Kidney epithelial cell (primary cell): ENCODE results near the gene SYT3. TPM values are rescaled to one million over a fixed set of nuclear protein-coding genes. Genes with fewer than 3 reads are reported as not detected.

Experiments used
- DNase-seq: peaks from one replicate; pipeline ENCODE4 v3.0.0-alpha.2; 2010; ENCODE audit warnings: low read depth
- H3K27me3 ChIP-seq: 2 replicates; pipeline ENCODE4 v1.6.0; 2011; ENCODE audit warnings: low read length; ENCODE audit not compliant: control insufficient read depth, insufficient read depth
- H3K36me3 ChIP-seq: 2 replicates; pipeline ENCODE4 v1.5.1; 2011; ENCODE audit warnings: low read length; ENCODE audit not compliant: control insufficient read depth, insufficient read depth
- H3K4me3 ChIP-seq: 2 replicates; pipeline ENCODE4 v1.5.1; 2011; ENCODE audit warnings: low read depth, mild to moderate bottlenecking, control low read depth, low read length
- total RNA-seq: library from RNA; depleted of rRNA; stranded (reverse); fragments of >200 nt; gene quantifications from 2 replicates; pipeline ENCODE4 v1.2.3, GENCODE V29; 2015
- TF ChIP-seq, protein P1 (sequence below): IDR thresholded peaks from 2 replicates; pipeline ENCODE4 v1.5.1; 2011; ENCODE audit warnings: mild to moderate bottlenecking, moderate library complexity, low read length, control low read depth, inconsistent platforms; ENCODE audit not compliant: insufficient read depth, poor library complexity, severe bottlenecking

SYT3 gene
- total RNA-seq, 1 donor from 2014 or later: 0.29 TPM

DNA sequence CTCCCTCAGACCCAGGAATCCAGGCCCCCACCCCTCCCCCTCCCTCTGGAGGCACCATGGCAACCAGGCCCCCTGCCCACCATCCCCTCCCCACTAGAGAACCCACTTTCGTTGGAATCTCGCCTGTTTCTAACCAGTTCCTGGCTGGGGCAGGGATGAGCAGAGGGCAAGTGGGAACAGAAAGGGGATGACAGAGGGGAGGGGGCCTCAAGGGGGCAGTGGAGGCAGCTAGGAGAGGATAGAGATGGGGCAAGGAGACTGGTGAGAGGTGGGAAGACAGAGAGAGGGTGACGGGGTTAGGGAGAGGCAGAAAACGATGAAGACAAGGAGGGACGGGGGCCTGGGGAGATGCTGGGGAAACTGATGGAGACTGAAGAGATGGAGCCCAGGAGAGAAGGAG is 9.0 kb upstream of the SYT3 start:
- H3K36me3 ChIP-seq: no peaks in the 10 kb centered on the region
- no peak for DNase-seq

DNA sequence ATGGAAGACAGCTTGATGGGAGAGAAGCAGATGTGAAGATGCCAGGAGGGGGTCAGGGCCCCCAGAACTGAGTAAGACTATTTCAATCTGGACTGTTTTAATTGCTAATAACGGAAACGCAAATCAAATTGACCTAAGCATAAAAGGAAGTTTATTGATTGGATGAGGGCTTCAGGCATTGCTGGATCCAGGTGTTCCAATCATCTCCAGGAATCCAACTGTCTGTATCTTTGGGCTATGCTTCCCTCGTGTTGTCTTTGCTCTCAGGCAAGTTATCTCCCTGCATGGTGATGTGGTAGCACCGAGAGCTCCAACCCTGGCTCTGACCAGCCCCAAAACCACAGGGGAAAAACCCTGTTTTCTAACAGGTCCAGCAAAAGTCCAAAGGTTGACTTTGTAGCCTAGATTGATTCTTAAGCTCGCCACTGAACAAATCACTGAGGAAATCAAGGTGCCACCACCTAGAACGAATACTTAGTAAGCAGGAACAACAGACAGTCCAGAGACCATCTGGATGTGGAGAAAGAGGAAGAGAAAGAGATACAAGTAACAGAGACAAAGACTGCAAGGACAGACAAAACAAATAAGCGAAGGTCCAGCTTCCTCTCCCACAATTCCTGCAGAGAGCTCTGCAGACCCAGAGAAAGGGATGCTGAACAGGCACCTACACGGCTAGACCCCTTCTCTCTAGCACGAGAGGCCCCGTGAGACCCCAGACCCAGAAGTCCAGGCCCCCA is 8.4 kb upstream of the SYT3 start:
- Histone ChIP-seq H3K27me3 (no peaks in the 10 kb centered on the region), H3K4me3 (no peak overlapping the region), H3K36me3 (no peaks in the 10 kb centered on the region)
- DNase-seq: no peak
- TF ChIP-seq, protein P1, sequence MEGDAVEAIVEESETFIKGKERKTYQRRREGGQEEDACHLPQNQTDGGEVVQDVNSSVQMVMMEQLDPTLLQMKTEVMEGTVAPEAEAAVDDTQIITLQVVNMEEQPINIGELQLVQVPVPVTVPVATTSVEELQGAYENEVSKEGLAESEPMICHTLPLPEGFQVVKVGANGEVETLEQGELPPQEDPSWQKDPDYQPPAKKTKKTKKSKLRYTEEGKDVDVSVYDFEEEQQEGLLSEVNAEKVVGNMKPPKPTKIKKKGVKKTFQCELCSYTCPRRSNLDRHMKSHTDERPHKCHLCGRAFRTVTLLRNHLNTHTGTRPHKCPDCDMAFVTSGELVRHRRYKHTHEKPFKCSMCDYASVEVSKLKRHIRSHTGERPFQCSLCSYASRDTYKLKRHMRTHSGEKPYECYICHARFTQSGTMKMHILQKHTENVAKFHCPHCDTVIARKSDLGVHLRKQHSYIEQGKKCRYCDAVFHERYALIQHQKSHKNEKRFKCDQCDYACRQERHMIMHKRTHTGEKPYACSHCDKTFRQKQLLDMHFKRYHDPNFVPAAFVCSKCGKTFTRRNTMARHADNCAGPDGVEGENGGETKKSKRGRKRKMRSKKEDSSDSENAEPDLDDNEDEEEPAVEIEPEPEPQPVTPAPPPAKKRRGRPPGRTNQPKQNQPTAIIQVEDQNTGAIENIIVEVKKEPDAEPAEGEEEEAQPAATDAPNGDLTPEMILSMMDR: no peak

More for the DNA sequence above, 9.0 kb upstream of the SYT3 start:
- Histone ChIP-seq H3K4me3 (no peak overlapping the region), H3K27me3 (no peaks in the 10 kb centered on the region)
- TF ChIP-seq, protein P1: no peak

DNA sequence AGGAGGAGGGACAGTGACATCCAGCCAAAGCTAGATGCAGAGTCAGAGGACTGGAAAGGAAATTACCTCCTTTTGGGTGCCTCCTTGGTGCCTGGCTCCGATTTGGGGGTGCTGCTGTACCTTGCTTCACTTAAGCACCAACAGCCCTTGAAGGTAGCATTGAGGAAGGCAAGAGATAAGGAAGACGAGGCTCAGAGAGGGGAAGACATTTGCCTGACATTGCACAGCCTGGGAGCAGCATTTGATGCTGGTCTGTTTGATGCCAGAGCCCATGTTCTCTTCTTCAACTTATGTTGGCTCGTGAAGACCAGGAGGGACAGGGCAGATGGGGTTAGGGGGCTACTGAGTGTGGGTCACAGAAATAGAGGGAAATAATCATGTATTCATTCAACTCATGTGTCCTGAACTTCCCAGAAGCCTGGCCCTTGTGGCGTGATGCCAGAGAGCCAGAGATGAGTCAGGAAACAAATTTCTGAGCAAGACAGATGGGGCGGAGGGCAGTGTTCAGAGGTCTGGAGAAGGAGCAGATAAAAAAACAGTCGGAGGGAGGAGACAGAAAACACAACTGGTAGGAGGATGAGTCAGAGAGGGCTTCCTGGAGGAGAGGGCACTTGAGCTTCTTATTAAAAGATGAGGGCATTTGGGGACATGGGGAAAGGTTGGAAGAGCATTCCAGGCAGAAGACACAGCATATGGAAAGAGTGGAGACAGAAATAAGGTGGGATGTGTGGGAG is 6.6 kb upstream of the SYT3 start:
- no peak overlapping the region for H3K4me3 ChIP-seq
- H3K36me3 ChIP-seq: no peaks in the 10 kb centered on the region
- peak; percentile 18 for DNase-seq
- no peaks in the 10 kb centered on the region for H3K27me3 ChIP-seq
- TF ChIP-seq, protein P1: no peak

DNA sequence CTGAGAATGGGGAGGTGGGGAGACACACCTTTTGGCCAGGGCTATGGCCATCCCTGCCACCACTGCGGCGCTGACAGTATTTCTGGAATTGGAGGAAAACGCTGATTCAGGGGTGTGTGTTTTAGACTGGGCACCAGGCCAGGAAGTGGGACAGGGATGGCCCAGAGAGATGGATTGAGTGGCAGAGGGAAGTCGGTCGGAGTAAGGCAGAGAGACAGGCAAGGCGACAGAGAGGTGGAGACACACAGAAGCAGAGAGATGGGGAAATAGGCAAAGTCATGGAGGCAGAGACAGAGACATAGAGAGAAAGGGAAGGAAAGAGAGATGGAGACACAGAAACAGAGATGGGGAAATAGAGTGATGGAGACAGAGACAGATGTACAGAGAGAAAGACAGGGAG is 5.4 kb upstream of the SYT3 start:
- H3K4me3 ChIP-seq: no peak overlapping the region
- TF ChIP-seq, protein P1: no peak
- H3K36me3 ChIP-seq: no peaks in the 10 kb centered on the region
- H3K27me3 ChIP-seq: peaks cover under 1% of the 10 kb centered on the region
- DNase-seq: no peak

DNA sequence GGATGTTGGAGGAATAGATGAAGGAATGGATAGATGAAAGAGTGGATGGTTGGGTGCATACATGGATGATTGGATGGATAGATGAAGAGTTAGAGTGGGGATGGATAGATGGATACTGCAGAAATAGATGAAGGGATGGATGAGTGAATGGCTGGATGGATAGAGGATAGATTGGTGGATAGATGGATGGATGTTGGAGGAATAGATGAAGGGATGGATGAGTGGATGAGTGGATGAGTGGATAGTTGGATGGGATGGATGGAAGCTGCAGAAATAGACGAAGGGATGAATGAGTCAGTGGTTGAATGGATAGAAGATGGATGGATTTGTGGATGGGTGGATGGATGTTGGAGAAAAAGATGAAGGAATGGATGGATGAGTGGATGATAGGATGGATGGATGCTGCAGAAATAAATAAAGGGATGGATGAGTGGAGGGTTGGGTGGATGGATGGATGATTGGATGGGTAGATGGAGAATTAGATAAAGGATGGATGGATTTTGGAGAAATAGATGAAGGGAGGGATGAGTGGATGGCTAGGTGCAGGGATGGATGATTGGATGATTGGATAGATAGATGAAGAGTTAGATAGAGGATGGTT is 4.7 kb upstream of the SYT3 start:
- TF ChIP-seq, protein P1: no peak
- H3K36me3 ChIP-seq: no peaks in the 10 kb centered on the region
- no peak for DNase-seq

More for the DNA sequence above, 4.7 kb upstream of the SYT3 start:
- H3K27me3 ChIP-seq: peaks cover 6% of the 10 kb centered on the region
- H3K4me3 ChIP-seq: no peak overlapping the region
